Ishikawa (cell line): ENCODE measurements around the gene RIBC2.
A peak's percentile ranks its signal among the peaks of the same experiment; 100 is the strongest.

Experiments used
- CEBPB ChIP-seq: IDR thresholded peaks from 2 replicates; pipeline ENCODE4 v1.6.1; 2012
- CREB1 ChIP-seq: IDR thresholded peaks from 2 replicates; pipeline ENCODE4 v1.6.1; 2012; ENCODE audit warnings: low read depth
- EGR1 ChIP-seq: IDR thresholded peaks from 2 replicates; pipeline ENCODE4 v1.6.1; 2012
- EP300 ChIP-seq: IDR thresholded peaks from 2 replicates; pipeline ENCODE4 v1.6.1; 2012; ENCODE audit warnings: borderline replicate concordance
- FOXM1 ChIP-seq: IDR thresholded peaks from 2 replicates; pipeline ENCODE4 v1.6.1; 2012; ENCODE audit warnings: low read depth, borderline replicate concordance
- NFIC ChIP-seq: IDR thresholded peaks from 2 replicates; pipeline ENCODE4 v1.6.1; 2012
- RAD21 ChIP-seq: IDR thresholded peaks from 2 replicates; pipeline ENCODE4 v1.6.1; 2012; ENCODE audit warnings: low read depth
- TAF1 ChIP-seq: IDR thresholded peaks from 2 replicates; pipeline ENCODE4 v1.6.1; 2012; ENCODE audit warnings: low read depth, mild to moderate bottlenecking
- TCF12 ChIP-seq: IDR thresholded peaks from 2 replicates; pipeline ENCODE4 v1.6.1; 2012; ENCODE audit warnings: low read depth
- TEAD4 ChIP-seq: IDR thresholded peaks from 2 replicates; pipeline ENCODE4 v1.6.1; 2012
- USF1 ChIP-seq: IDR thresholded peaks from 2 replicates; pipeline ENCODE4 v1.6.1; 2012
- YY1 ChIP-seq: IDR thresholded peaks from 2 replicates; pipeline ENCODE4 v1.6.1; 2012; ENCODE audit warnings: low read depth
- ZBTB7A ChIP-seq: IDR thresholded peaks from 2 replicates; pipeline ENCODE4 v1.6.1; 2012; ENCODE audit warnings: low read depth
- TF ChIP-seq, protein P1 (sequence below): IDR thresholded peaks from 2 replicates; pipeline ENCODE4 v1.6.1; 2012
- TF ChIP-seq, protein P2 (sequence below): IDR thresholded peaks from 2 replicates; pipeline ENCODE4 v1.6.1; 2012; ENCODE audit warnings: low read depth, mild to moderate bottlenecking

Gene RIBC2

GRCh38 chr22:45448431-45448830 is 34.9 kb downstream of the RIBC2 start:
- no peak for TF ChIP-seq CEBPB
- TF ChIP-seq TEAD4, result no peak
- TF ChIP-seq TCF12, result no peak
- no peak for TF ChIP-seq FOXM1
- no peak for TF ChIP-seq RAD21
- TF ChIP-seq, protein P1, sequence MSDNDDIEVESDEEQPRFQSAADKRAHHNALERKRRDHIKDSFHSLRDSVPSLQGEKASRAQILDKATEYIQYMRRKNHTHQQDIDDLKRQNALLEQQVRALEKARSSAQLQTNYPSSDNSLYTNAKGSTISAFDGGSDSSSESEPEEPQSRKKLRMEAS, result no peak
- no peak for TF ChIP-seq USF1
- TF ChIP-seq, protein P2, sequence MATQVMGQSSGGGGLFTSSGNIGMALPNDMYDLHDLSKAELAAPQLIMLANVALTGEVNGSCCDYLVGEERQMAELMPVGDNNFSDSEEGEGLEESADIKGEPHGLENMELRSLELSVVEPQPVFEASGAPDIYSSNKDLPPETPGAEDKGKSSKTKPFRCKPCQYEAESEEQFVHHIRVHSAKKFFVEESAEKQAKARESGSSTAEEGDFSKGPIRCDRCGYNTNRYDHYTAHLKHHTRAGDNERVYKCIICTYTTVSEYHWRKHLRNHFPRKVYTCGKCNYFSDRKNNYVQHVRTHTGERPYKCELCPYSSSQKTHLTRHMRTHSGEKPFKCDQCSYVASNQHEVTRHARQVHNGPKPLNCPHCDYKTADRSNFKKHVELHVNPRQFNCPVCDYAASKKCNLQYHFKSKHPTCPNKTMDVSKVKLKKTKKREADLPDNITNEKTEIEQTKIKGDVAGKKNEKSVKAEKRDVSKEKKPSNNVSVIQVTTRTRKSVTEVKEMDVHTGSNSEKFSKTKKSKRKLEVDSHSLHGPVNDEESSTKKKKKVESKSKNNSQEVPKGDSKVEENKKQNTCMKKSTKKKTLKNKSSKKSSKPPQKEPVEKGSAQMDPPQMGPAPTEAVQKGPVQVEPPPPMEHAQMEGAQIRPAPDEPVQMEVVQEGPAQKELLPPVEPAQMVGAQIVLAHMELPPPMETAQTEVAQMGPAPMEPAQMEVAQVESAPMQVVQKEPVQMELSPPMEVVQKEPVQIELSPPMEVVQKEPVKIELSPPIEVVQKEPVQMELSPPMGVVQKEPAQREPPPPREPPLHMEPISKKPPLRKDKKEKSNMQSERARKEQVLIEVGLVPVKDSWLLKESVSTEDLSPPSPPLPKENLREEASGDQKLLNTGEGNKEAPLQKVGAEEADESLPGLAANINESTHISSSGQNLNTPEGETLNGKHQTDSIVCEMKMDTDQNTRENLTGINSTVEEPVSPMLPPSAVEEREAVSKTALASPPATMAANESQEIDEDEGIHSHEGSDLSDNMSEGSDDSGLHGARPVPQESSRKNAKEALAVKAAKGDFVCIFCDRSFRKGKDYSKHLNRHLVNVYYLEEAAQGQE, result no peak
- TF ChIP-seq EGR1, result no peak
- no peak for TF ChIP-seq TAF1
- no peak for TF ChIP-seq YY1
- TF ChIP-seq EP300, result no peak
- no peak for TF ChIP-seq NFIC
- TF ChIP-seq ZBTB7A, result no peak
- TF ChIP-seq CREB1, result no peak

DNA sequence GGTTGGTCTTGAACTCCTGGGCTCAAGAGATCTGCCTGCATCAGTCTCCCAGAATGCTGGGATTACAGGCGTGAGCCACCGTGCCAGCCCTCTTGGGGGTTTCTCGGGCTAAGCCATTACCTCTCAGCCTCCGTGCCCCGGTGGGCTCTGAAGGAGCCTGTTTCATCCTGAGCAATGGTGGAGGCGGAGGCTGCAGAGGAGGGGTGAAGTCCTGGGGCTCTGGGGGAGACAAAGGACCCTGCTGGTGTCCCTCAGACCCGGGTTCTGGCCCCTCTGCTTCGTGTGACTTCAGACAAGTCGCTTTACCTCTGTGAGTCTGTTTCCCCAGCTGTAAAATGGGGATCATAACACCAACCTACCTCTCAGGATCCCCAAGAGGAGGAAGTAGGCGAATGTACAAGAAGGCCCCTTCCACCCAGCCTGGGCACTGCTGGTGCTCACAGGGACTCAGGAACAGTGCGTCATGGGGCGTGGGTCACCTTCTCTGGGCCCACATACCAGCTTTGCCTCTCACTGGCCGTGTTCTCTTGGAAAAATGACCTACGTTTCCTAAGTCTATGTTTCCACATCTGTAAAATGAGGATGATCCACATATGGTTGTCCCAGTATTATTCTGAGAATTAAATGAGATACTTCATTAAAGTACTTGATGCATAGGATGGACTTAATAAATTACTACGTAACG is 36.8 kb downstream of the RIBC2 start:
- TF ChIP-seq CEBPB, result no peak
- TF ChIP-seq NFIC, result no peak
- TF ChIP-seq TEAD4, result no peak
- no peak for TF ChIP-seq RAD21
- no peak for TF ChIP-seq TAF1
- TF ChIP-seq YY1, result no peak
- TF ChIP-seq, protein P2, result no peak
- TF ChIP-seq CREB1, result no peak
- TF ChIP-seq, protein P1, result no peak
- TF ChIP-seq EGR1, result no peak
- TF ChIP-seq ZBTB7A, result no peak
- no peak for TF ChIP-seq USF1
- no peak for TF ChIP-seq EP300
- no peak for TF ChIP-seq TCF12
- no peak for TF ChIP-seq FOXM1

DNA sequence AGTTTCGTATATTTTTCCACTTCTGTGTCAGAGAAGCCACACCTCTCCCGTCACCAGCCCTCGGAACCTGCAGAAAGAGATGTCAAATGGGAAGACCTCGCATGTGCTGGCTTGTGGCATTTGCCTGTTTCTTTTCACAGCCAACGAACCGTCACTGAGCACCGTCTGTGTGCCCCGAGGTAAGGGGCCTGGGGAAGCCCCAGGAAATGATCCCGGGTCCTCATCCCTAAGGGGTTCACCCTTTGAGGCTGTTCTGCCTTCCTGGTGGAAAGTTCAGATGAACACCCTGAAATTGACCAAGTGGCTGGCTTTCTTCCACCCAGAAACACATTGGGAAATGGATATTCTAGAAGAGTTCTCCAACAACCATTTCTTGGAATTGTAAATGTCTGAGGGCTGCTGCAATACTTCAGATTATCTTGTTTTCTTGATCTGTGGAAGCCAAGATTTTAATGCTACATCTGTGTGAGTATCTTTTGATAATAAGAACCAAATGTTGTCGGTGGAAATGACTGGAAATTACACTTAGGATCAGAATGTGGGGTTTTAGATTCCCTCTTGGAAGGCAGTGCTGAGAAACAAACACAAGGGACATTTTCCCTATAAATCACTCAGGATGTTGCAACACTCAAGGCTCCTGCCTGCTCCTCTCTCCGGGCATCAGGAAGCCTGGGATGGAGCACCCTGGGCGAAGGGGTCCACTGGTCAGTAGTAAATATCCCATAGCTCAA is 37.6 kb downstream of the RIBC2 start:
- no peak for TF ChIP-seq CREB1
- TF ChIP-seq CEBPB, result peak; percentile 58; the same call in 1 of the 2 replicates
- no peak for TF ChIP-seq ZBTB7A
- TF ChIP-seq, protein P1, result no peak
- TF ChIP-seq TCF12, result no peak
- no peak for TF ChIP-seq RAD21

GRCh38 chr22:45451972-45452371 is 38.5 kb downstream of the RIBC2 start:
- TF ChIP-seq, protein P2, result no peak
- TF ChIP-seq RAD21 (no peak), TEAD4 (no peak), ZBTB7A (no peak), YY1 (no peak), TCF12 (no peak), USF1 (no peak)
- TF ChIP-seq, protein P1, result no peak
